IMR-90 (cell line): ENCODE results near the gene RASD2. TPM values are rescaled to one million over a fixed set of nuclear protein-coding genes. Genes with fewer than 3 reads are reported as not detected.

Experiments used
- ATAC-seq: fragments of 200-7000 bp; cut with Tn5 transposase; 2 replicates; pipeline ENCODE4 v1.9.1; 2020; ENCODE audit warnings: low read depth, mild to moderate bottlenecking, moderate library complexity
- BruUV-seq: library from RNA; stranded (reverse); fragments of 400-500 nt; replicated peaks from 2 replicates; lab custom pipeline; 2021; lab: Mats Ljungman, UMichigan
- CTCF ChIA-PET: fragments of 300-600 bp; formaldehyde crosslinking; extraction: SDS; loops from one replicate; lab custom pipeline; 2021; ENCODE audit warnings: antibody characterized with exemption; lab: Yijun Ruan, JAX
- POLR2A ChIA-PET: fragments of 300-600 bp; sonication (Branson Sonifier 250); formaldehyde crosslinking; loops from one replicate; lab custom pipeline; 2022; ENCODE audit warnings: antibody characterized with exemption; ENCODE audit not compliant: unreplicated experiment; lab: Charles Lee
- DNase-seq: peaks from one replicate; pipeline ENCODE4 v3.0.0; 2013
- H2AFZ ChIP-seq: replicated peaks from 2 replicates; pipeline ENCODE3; 2013; ENCODE audit warnings: low read length, mild to moderate bottlenecking; ENCODE audit not compliant: poor library complexity
- H2AK5ac ChIP-seq: 2 replicates; pipeline ENCODE4 v1.6.1; 2013; ENCODE audit warnings: low read depth, low read length, inconsistent platforms
- H2AK9ac ChIP-seq: replicated peaks from 2 replicates; pipeline ENCODE3; 2013; ENCODE audit warnings: mild to moderate bottlenecking, low read depth, low read length, moderate library complexity; ENCODE audit not compliant: poor library complexity
- H2BK120ac ChIP-seq: 2 replicates; pipeline ENCODE4 v1.6.1; 2013; ENCODE audit warnings: low read depth, low read length, inconsistent platforms
- H2BK15ac ChIP-seq: 3 replicates; pipeline ENCODE4 v1.6.1; 2013; ENCODE audit warnings: low read depth, low read length, inconsistent platforms
- H2BK20ac ChIP-seq: 2 replicates; pipeline ENCODE4 v1.6.1; 2013; ENCODE audit warnings: low read depth, mild to moderate bottlenecking, inconsistent platforms, low read length, moderate library complexity
- H2BK5ac ChIP-seq: 2 replicates; pipeline ENCODE4 v1.6.1; 2013; ENCODE audit warnings: mild to moderate bottlenecking, low read depth, low read length, inconsistent platforms; ENCODE audit not compliant: poor library complexity, severe bottlenecking
- H3K14ac ChIP-seq: replicated peaks from 2 replicates; pipeline ENCODE4 v1.6.1; 2013; ENCODE audit warnings: low read depth, low read length, inconsistent platforms
- H3K18ac ChIP-seq: 2 replicates; pipeline ENCODE4 v1.6.1; 2013; ENCODE audit warnings: low read depth, low read length, control low read depth
- H3K23ac ChIP-seq: 2 replicates; pipeline ENCODE4 v1.6.1; 2013; ENCODE audit warnings: low read depth, low read length, inconsistent platforms
- H3K27ac ChIP-seq: 2 replicates; pipeline ENCODE4 v1.5.1; 2013; ENCODE audit warnings: mild to moderate bottlenecking, control low read depth, low read length; ENCODE audit not compliant: insufficient read depth
- H3K27me3 ChIP-seq: 2 replicates; pipeline ENCODE4 v1.6.1; 2013; ENCODE audit warnings: low read length; ENCODE audit not compliant: control insufficient read depth, insufficient read depth
- H3K36me3 ChIP-seq: 2 replicates; pipeline ENCODE4 v1.6.1; 2013; ENCODE audit warnings: low read length, mixed read lengths; ENCODE audit not compliant: control insufficient read depth, insufficient read depth
- H3K4ac ChIP-seq: 2 replicates; pipeline ENCODE4 v1.6.1; 2013; ENCODE audit warnings: low read depth, low read length, inconsistent platforms
- H3K4me1 ChIP-seq: 2 replicates; pipeline ENCODE4 v1.6.1; 2013; ENCODE audit warnings: low read length, mixed read lengths; ENCODE audit not compliant: control insufficient read depth, insufficient read depth
- H3K4me2 ChIP-seq: 2 replicates; pipeline ENCODE4 v1.6.1; 2013; ENCODE audit warnings: low read depth, mild to moderate bottlenecking, control low read depth, low read length, moderate library complexity
- H3K4me3 ChIP-seq: 2 replicates; pipeline ENCODE4 v1.5.1; 2013; ENCODE audit warnings: low read depth, mild to moderate bottlenecking, control low read depth, low read length, moderate library complexity; ENCODE audit not compliant: insufficient read depth
- H3K56ac ChIP-seq: 2 replicates; pipeline ENCODE4 v1.6.1; 2013; ENCODE audit warnings: low read length, inconsistent platforms; ENCODE audit not compliant: insufficient read depth; ENCODE audit errors: extremely low read depth
- H3K79me1 ChIP-seq, 2 experiments: 2 replicates each; pipeline ENCODE4 v1.6.1; 2013; ENCODE audit warnings: low read length in 2 of 2, inconsistent platforms in 1 of 2, low read depth in 1 of 2
- H3K9ac ChIP-seq: 2 replicates; pipeline ENCODE4 v1.6.1; 2013; ENCODE audit warnings: low read depth, low read length, control low read depth
- H3K9me1 ChIP-seq: 2 replicates; pipeline ENCODE4 v1.6.1; 2013; ENCODE audit warnings: low read length, inconsistent platforms; ENCODE audit not compliant: insufficient read depth
- H3K9me3 ChIP-seq: 2 replicates; pipeline ENCODE4 v1.6.1; 2013; ENCODE audit warnings: low read length; ENCODE audit not compliant: control insufficient read depth, insufficient read depth
- H4K20me1 ChIP-seq: 2 replicates; pipeline ENCODE4 v1.6.1; 2013; ENCODE audit warnings: low read length, inconsistent platforms; ENCODE audit not compliant: insufficient read depth
- H4K5ac ChIP-seq: 2 replicates; pipeline ENCODE4 v1.6.1; 2013; ENCODE audit warnings: mild to moderate bottlenecking, low read depth, low read length, control low read depth
- H4K8ac ChIP-seq, 2 experiments: 2 replicates each; pipeline ENCODE4 v1.6.1; 2013; ENCODE audit warnings: low read depth in 2 of 2, low read length in 2 of 2, control low read depth in 1 of 2, inconsistent platforms in 1 of 2
- H4K91ac ChIP-seq: 2 replicates; pipeline ENCODE4 v1.6.1; 2013; ENCODE audit warnings: low read depth, low read length, inconsistent platforms; ENCODE audit not compliant: insufficient read depth
- BHLHE40 ChIP-seq: fragments of 150-350 bp; IDR thresholded peaks from 2 replicates; pipeline ENCODE4 v1.6.1; 2016; ENCODE audit warnings: mild to moderate bottlenecking, low read depth, low read length
- CTCF ChIP-seq: conservative IDR thresholded peaks from 2 replicates; pipeline ENCODE4 v1.5.1; 2012; ENCODE audit warnings: mild to moderate bottlenecking, low read depth, low read length, improper control_type of control experiment
- FOS ChIP-seq: fragments of 150-350 bp; IDR thresholded peaks from 2 replicates; pipeline ENCODE4 v1.6.1; 2016; ENCODE audit warnings: low read depth, low read length
- MAFK ChIP-seq: IDR thresholded peaks from 2 replicates; pipeline ENCODE4 v1.6.1; 2012; ENCODE audit warnings: low read depth, low read length, improper control_type of control experiment
- MXI1 ChIP-seq: IDR thresholded peaks from 2 replicates; pipeline ENCODE4 v1.6.1; 2012; ENCODE audit warnings: low read depth, mild to moderate bottlenecking, low read length, moderate library complexity, borderline replicate concordance
- NFE2L2 ChIP-seq: fragments of 150-350 bp; IDR thresholded peaks from 2 replicates; pipeline ENCODE4 v1.6.1; 2016; ENCODE audit warnings: low read depth, mild to moderate bottlenecking, low read length
- RCOR1 ChIP-seq: IDR thresholded peaks from 2 replicates; pipeline ENCODE4 v1.6.1; 2012; ENCODE audit warnings: mild to moderate bottlenecking, low read length, improper control_type of control experiment; ENCODE audit not compliant: insufficient replicate concordance
- SMC3 ChIP-seq: fragments of 150-350 bp; IDR thresholded peaks from 2 replicates; pipeline ENCODE4 v1.6.1; 2016; ENCODE audit warnings: low read depth, mild to moderate bottlenecking, antibody characterized with exemption, low read length, moderate library complexity
- WGBS, 2 experiments: methylation state at CpG; one replicate each; pipeline versions ENCODE4 v1.1.5 to v1.1.7; 2013; ENCODE audit warnings: missing lambda C conversion rate in 2 of 2; ENCODE audit not compliant: insufficient read length in 1 of 2; ENCODE audit errors: extremely low coverage in 2 of 2; 5-methylcytosine and 5-hydroxymethylcytosine counted together
- dilution Hi-C: fragments of 300-500 bp; cut with HindIII; formaldehyde crosslinking; loops from one replicate; pipeline ENCODE4 v1.14.3; 2018; ENCODE audit warnings: low sequenced_read_pairs; ENCODE audit not compliant: unreplicated experiment
- in situ Hi-C: fragments of 300-500 bp; cut with MboI; formaldehyde crosslinking; loops from 3 replicates; pipeline ENCODE4 v1.14.3; 2019; ENCODE audit warnings: low sequenced_read_pairs, inconsistent platforms, mixed read lengths
- intact Hi-C: fragments of 100-400 bp; cut with micrococcal nuclease; formaldehyde crosslinking; loops from 2 replicates; pipeline ENCODE4 v1.10.0; 2022
- polyA plus RNA-seq, 3 experiments: library from polyadenylated mRNA; depleted of rRNA; stranded (reverse); fragments of >200 nt; gene quantifications; 2 replicates each; pipeline ENCODE4 v1.2.3, GENCODE V29; 2012; ENCODE audit warnings: low replicate concordance in 1 of 3
- total RNA-seq: library from RNA; depleted of rRNA; stranded (reverse); fragments of >200 nt; gene quantifications from 2 replicates; pipeline ENCODE4 v1.2.3, GENCODE V29; 2012

RASD2 gene
- total and polyA plus RNA-seq, 2 of the 4 experiments (the other 2 are of a cell fraction): under 0.01 to 0.32 TPM

- dilution Hi-C loops (no loop called here), in situ Hi-C loops (loop anchor here (5.0 kb wide), 1 partner anchor 149 kb away; no protein-coding TSS in a partner anchor), intact Hi-C loops (no loop called here)
- Histone ChIP-seq H4K20me1 (no peaks in the 10 kb centered on the region), H4K5ac (no peak overlapping the region), H3K79me1 (no peaks in the 10 kb centered on the region), H3K27ac (no peak overlapping the region), H3K23ac (no peak overlapping the region), H4K8ac (no peak overlapping the region), H3K36me3 (no peaks in the 10 kb centered on the region), H3K18ac (no peak overlapping the region), H3K56ac (no peak overlapping the region), H2BK5ac (no peak overlapping the region), H2BK20ac (no peak overlapping the region), H2AK9ac (no peak overlapping the region), H2BK120ac (no peak overlapping the region), H3K9me3 (no peaks in the 10 kb centered on the region), H3K9me1 (no peaks in the 10 kb centered on the region), H2AFZ (no peak overlapping the region), H3K4me2 (no peak overlapping the region), H3K4ac (no peak overlapping the region), H2AK5ac (no peak overlapping the region), H3K14ac (no peak overlapping the region), H3K9ac (no peak overlapping the region), H3K27me3 (no peaks in the 10 kb centered on the region), H3K4me1 (peaks cover 4% of the 10 kb centered on the region), H2BK15ac (no peak overlapping the region), H3K4me3 (no peak overlapping the region), H4K91ac (no peak overlapping the region)
- DNase-seq: no peak
- no peak for TF ChIP-seq FOS
- no peak for TF ChIP-seq MAFK
- TF ChIP-seq NFE2L2: no peak
- TF ChIP-seq SMC3: no peak
- no peak for TF ChIP-seq CTCF
- TF ChIP-seq BHLHE40: no peak
- no peak for TF ChIP-seq MXI1
- no peak for TF ChIP-seq RCOR1
- POLR2A ChIA-PET: interaction anchor here (0.5 kb wide), 1 partner anchor 151 kb away, joined by 4 read pairs; no protein-coding TSS in a partner anchor
- BruUV-seq: no TSS peak
- ATAC-seq: no peak
- no CpG with 5 or more reads among the region's 5 CpGs for WGBS, 2 experiments
- CTCF ChIA-PET: interaction anchor here (1.5 to 3.2 kb wide), 2 partner anchors 16 to 150 kb away, joined by 5 to 16 read pairs; no protein-coding TSS in a partner anchor
Measured at GRCh38 chr22:35581023-35581413, 40.4 kb downstream of the RASD2 start.
